Retinal pigment epithelial cell (primary cell): ENCODE measurements around the gene FMN1.

Experiments used
- DNase-seq: peaks from one replicate; pipeline ENCODE4 v3.0.0-alpha.2; 2010; ENCODE audit warnings: low read depth
- H3K4me3 ChIP-seq: 2 replicates; pipeline ENCODE4 v1.5.1; 2011; ENCODE audit warnings: mild to moderate bottlenecking, low read length, control low read depth, moderate library complexity
- CTCF ChIP-seq: conservative IDR thresholded peaks from 2 replicates; pipeline ENCODE4 v1.5.1; 2011; ENCODE audit warnings: low read depth, low read length, control low read depth, inconsistent platforms

Gene FMN1

GRCh38 chr15:33031324-33031821 is 163.1 kb downstream of the FMN1 start:
- no peak for TF ChIP-seq CTCF
- H3K4me3 ChIP-seq, result no peak overlapping the region

GRCh38 chr15:33030315-33030714 is 164.2 kb downstream of the FMN1 start:
- DNase-seq, result no peak
- H3K4me3 ChIP-seq, result no peak overlapping the region
- TF ChIP-seq CTCF, result no peak

More at GRCh38 chr15:33031324-33031821, 163.1 kb downstream of the FMN1 start:
- DNase-seq, result no peak

GRCh38 chr15:33029109-33029652 is 165.3 kb downstream of the FMN1 start:
- no peak for DNase-seq
- H3K4me3 ChIP-seq, result no peak overlapping the region
- no peak for TF ChIP-seq CTCF

- H3K4me3 ChIP-seq, result no peak overlapping the region
- no peak for TF ChIP-seq CTCF
- no peak for DNase-seq
Observed at GRCh38 chr15:33028495-33028894, 166.0 kb downstream of the FMN1 start.

- no peak for DNase-seq
- TF ChIP-seq CTCF, result no peak
- H3K4me3 ChIP-seq, result no peak overlapping the region
Observed at GRCh38 chr15:33027306-33028035, 167.0 kb downstream of the FMN1 start.

GRCh38 chr15:33026614-33027013 is 167.9 kb downstream of the FMN1 start:
- H3K4me3 ChIP-seq, result no peak overlapping the region
- no peak for TF ChIP-seq CTCF
- no peak for DNase-seq

- TF ChIP-seq CTCF, result no peak
- no peak for DNase-seq
- no peak overlapping the region for H3K4me3 ChIP-seq
Observed at GRCh38 chr15:33022629-33023028, 171.9 kb downstream of the FMN1 start.
